NCI-H69 (cell line): ENCODE results near the gene NGFR.

ENCODE experiments used
- DNase-seq: peaks from one replicate; lab custom pipeline; 2025; lab: John Stamatoyannopoulos, UW

The NGFR gene

DNA sequence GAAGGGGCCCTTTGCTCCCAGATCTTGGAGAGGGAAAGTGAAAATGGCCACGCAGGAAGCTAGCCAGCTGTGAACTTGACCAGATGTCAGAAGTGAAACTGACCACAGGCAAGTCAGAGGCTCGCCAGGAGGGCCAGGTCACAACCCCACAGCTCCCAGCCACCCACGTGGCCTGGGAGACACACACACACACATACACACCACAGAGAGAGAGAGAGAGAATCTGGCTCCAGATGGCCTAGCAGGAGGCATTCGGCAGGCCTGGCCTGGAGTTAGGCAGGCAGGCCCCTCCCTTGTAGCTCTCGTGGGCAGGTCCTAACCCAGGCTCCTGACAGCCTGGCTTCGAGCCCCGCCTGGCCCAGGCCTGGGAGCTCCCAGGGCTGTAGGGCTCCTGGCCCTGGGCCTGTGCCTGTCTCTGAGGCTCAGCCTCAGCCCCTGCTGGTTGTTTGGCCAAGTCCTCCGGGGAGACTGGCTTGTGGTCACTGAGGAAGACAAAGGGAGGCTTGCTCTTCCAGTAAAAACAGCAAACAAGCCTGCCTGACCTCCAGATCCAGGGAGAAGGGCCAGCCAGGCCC lies 20.2 kb downstream of the NGFR start:
- peak; percentile 75 for DNase-seq

DNA sequence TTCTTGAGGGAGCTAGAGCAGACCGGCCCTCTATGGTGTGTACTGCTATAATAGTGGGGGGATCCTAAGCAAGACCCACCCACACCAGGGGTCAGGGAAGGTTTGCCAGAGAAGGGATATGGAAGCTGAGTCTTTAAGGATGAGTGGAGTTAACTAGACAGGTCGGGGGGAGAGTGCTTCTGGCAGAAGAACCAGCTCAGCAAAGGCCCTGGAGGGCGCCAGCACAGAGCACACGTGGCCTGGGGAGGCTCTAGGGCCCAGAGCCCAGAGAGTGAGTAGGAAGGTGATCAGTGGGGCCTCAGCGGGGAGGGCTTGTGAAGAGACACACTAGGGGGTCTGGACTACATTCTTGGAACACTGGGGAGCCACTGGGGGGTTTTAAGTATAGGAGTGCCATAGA lies 21.1 kb downstream of the NGFR start:
- DNase-seq: no peak

DNA sequence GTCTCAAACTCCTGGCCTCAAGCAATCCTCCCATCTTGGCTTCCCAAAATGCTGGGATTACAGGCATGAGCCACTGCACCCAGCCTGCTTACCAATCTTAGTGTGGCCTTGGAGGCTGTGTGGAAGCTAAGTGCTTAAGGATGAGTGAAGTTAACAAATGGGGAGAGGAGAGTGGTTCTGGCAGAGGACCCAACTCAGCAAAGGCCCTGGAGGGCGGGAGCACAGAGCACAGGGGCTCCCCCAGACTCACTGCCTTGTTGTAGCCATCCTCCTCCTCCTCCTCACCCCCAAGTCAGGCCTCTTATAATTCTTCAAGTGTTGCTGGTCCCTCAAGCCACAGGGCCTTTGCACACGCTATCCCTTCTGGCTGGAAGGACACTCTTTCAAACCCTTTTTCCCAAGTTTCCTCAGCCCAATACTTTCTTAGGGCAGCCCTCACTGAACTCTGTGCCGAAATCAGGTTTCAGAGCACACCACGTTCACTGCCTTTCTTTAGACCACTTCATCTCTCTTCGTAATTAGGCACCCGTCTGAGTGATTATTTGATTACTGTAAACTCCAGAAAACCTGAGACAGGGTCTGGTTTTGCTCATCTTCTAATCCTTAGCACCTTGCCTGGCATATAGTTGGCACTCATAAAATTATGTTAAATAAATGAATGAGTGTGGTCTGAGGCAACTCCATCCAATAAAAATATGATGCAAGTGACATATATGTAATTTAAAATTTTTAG lies 23.4 kb downstream of the NGFR start:
- DNase-seq: no peak

DNA sequence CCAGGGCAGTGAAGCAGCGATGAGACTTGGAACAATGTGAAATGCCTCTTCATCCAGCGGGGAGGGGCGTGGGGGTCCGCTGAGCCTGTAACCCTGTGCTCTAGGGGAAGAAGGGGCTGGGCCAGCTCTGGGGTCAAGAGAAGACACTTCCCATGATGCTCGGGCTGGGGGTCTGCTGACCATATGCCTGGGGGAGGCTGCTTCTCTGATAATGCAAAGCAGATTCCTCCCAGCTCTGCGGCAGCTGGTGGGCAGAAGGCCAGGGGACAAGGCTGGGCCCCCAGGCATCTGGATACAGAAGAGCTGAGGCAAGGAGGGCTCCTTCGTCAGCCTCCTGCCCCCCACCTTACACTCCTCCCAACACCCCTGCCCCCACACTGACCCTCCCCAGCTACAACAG lies 24.7 kb downstream of the NGFR start:
- DNase-seq: no peak

DNA sequence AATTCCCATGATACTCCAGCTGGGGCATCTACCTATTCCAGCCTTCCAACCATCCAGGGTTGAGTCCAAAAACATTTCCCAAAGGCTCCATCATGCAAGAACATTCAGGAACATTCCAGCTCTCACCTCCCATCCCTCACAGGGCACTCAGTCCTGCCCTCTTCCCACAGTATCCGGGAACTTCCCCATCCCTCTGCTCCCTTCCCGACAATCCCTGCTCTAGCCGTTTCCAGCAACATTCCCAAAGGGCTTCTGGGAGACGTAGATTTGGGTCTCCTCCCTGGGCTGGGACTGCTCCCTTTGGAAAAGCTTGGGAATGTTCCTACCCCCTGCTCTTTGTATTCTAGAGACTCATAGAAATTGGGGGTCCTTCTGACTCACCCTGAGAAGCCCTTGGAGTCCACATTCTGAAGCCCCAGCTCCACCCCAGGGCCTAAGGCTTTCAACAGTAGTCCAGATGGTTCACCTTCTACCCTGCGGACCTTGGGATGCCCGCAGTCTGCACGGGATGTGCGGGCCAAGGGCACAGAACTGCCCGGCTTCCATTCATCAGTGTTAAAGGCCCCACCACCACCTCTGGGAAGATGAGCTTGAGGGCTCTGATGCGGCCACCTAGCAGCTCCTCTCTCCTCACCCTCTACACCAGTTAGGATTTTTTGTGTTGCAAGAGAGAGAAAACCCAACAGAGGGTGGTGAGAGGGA lies 25.4 kb downstream of the NGFR start:
- DNase-seq: no peak

DNA sequence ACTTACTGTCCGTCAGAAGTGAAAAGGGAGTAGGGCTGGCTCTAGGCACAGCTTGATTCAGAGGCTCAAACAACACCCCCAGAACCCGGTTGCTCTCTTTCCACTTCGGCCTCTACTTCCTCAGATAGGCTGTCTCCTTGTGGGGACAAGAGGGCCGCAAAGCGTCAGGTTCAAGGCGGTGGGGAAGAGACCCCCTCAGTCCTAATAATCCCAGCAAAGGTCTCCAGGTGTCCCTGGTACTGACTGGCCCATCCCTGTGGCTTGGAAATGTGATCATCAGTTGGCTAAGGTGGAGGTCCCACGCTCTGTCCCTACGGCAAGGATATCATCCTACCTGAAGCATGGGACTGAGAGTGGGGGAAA lies 26.0 kb downstream of the NGFR start:
- DNase-seq: no peak

DNA sequence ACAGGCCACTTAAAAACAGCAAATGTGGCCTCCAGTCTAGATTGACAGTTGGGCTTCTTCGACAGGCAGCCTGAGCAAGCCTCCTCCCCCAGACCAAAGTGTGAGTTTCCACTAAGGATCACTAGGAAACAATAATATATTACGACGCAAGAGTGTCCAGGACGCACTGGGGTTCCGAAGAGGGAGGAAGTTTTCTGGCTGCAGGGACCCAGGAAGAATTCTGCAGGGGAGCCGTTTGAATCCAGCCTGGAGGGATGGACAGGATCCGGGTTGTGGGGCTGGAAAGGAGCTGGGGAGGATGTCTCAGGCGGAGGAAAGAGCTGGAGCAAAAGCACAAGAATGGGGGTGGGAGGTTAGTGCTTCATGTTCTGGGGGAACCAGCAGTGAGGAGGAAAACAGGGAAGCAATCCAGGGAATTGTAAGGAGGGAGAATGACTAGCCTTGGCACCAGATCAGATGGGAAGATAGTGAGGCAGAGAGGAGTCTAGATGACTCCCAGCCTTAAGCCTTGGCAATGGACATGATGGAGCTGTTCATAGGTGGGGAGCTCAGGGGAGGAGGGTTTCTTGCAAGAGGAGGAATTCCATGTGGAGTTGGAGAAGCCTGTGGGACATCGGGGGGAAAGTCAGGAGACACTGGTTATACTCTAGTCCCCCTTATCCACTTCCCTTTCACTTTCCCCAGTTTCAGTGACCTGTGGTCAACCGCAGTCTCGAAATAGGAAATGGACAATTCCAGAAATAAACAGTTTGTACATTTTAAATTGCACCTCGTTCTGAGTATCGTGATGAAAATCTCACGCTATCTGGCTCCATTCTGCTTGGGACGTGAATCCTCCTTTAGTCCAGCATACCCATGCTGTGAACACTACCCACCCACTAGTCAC lies 26.6 kb downstream of the NGFR start:
- DNase-seq: no peak

DNA sequence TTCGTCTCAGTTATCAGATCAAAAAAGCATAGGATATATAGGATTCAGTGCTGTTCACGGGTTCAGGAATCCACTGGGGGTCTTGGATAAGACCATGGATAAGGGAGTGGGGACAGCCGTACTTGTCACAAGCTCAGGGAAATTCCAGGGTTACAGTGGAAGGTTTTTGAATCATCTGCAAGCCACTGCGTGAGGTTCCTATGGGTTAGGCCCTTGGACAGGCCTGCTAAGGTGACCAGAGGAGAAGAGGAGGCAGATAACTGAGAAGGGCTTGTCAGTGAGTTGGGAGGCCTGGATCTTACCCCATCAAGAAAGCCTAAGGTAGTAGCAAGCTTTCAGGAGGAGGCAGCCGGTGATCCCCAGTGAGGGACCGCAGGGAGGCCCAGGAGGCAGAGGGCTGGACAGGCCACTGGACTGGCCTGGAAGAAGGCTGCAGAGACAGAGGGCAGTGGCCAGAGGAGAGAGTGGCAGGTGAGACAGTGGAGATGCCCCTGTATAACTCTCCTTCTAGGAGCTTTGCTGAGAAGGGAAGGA lies 27.3 kb downstream of the NGFR start:
- DNase-seq: no peak

DNA sequence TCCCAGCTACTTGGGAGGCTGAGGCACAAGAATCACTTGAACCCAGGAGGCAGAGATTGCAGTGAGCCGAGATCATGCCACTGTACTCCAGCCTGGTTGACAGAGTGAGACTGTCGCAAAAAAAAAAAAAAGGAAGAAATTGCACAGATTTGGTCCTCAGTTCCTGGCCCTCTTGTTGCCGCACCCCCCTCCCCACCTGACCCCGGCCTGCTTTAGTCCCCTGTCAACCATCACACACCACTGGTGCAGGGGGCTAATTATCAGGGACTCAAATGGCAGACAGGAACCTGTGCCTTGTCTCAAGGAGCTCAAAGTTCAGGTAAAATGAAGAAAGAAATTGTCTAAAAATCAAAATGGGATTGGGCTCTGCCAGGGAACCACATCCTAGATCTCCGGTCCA lies 28.1 kb downstream of the NGFR start:
- no peak for DNase-seq

DNA sequence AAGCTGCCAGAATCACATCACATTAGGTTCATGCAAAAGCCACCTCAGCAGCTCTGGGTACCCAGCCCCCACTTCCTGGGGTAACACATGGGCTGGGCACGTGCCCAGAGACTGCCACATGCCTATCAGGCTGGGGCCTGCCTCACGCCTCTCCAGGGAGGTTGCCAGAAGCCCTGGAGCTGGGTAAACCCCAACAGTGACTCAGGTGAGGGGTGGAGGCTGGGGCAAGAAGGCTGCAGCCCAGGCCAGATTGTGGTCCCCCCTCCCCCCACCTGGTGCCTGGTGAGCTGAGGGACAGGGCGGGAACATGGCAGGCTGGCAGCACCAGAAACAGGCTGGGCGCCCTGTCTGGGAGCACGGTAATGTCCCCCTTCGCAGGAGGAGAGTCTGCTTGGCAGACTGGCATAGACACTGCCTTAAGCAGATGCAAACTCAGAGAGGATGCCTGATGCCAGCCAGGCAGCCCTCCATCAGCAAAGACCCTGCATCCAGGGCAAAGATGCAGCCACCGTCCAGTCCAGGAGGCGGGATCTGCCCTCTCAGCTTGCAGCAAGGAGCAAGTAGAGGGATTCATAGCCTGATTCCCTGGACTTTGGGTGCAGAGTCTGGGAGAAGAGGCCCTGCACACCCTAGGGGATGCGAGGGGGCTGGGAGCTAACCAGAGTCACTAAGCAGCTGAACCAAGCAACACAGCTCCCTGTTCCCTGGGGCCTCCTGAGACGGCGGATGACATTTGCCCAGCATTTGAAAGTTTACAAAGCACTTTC lies 28.8 kb downstream of the NGFR start:
- peak; percentile 58 for DNase-seq

DNA sequence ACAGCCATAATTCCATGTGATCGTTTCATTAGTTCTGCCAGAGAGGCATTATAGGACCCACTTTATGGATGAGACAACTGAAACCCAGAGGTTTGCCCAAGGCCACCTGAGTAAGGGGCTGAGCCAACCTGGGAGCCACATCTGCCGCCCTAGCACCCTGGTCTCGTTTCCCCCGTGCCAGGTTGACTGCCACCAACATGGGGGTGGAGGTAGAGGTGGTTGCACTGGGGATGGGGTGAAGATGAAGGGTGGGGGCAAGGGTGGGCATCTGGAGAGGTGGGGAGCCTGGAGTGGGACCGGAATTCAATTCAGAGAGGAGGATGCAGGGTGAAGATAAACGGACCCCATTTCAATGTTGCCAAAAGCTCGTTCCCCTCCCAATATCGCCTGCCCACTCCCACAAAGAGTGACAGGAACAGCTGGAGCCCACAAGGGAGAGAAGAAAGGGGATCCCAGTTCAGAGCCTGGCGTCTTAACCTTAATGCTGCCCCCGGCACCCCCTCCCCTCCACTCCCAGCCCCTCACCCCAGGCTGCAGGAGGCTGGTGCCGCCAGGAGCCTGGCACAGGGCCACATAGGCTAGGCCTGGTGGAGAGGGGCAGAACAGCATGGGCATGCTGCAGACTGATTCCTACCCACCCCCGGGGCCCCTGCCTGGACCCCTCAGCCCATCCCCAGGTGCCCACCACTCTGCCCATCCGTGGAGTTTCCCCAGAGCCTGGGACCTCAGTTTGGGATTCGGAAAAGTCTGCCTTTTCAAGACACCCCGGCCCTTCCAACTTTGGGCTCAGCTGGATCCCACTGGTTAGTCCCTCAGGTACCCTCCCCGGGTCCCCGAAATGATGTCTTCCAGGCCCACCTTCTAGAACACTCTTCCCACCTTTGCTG lies 29.6 kb downstream of the NGFR start:
- no peak for DNase-seq

DNA sequence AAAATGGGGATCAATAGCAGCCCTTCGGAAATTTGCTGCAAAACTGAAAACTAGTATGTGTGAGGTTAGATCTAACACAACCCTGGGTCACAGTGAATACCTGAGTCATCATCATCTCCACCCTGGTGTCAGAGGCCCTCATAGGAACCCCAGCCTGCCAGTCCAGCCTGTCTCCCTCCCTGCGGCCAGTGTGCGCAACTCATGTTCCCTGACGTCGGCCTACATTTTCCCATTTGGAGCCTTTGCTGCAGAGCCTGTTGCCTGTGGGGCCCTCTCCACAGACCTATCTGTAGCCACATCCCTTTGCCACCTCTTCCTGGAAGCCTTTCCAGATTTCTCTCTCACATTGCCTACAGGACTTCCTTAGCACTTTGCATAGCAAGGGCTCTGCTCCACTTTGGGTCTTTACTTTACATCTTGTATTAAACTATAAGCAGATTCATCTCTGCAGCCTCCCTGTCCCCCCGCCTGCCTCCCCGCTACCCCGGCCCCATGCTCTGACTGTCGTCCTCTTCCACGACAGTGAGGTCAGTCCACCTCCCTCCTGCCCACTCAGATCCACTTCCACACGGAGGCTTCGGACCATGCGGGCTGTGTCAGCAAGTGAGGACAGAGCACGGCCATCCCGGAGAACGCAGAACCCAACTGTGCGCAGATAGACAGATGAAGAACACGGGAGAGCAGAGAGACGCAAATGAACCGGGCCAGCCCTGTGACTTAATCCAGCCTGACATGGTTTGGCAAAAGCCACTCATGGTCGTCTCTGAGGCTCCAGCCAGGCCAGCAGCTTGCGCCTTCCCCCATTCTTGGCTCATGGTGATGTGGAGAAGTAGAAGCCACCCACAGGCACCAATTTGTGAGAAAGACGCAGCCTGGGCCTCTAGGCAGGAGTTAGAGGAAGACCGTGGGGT lies 31.0 kb downstream of the NGFR start:
- DNase-seq: no peak

DNA sequence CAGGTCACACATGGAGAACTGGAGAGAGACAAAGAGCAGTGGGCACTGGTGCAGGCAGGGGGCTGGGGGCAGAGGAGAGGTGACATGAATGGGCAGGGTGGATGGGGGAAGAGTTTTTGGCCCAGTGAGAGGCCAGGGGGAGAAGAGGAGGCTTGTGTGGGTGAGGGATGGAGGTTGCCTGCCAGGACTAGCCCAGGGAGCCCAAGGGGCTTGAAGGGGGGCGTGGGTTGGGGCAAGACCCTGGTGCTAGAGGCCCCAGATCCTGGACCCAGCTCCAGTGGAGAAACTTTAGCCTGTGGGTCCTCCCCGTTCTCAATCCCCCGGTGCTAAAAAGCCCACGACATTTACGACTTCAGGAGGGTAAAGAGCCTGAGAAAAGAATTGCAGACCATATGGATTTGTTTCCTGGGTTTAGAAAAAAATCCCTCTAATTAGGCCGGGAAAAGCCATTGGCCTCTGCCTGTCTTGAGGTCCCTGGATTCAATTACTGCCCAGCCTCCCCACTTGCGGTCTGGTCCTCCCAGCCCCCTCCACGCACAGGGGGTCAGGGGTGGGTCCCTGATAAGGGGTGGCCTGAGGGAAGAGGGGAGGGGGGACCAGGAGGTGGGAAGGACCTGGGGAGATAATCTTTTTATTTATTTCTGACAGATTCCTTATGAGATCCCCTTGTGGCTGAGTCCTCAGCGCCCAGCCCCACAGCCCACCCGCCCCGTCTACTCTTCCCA lies 33.0 kb downstream of the NGFR start:
- no peak for DNase-seq

DNA sequence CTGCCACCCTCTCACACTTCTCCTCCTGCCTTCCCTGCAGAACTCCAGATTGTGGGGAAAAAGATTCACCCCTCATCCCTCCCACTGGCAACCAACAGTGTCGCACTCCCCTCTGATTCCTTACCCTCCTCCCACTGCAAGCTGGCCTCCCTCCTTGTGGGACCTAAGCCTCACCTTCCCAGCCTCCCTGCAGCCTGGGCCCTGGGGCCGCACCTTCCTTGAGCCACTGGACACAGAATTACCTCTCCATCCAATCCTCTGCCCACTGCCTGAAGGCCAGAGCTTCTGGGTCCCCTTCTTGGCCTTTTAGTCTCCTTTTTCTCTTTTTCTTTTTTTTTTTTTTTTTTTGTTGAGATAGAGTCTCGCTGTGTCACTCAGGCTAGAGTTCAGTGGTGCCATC lies 33.9 kb downstream of the NGFR start:
- DNase-seq: no peak

DNA sequence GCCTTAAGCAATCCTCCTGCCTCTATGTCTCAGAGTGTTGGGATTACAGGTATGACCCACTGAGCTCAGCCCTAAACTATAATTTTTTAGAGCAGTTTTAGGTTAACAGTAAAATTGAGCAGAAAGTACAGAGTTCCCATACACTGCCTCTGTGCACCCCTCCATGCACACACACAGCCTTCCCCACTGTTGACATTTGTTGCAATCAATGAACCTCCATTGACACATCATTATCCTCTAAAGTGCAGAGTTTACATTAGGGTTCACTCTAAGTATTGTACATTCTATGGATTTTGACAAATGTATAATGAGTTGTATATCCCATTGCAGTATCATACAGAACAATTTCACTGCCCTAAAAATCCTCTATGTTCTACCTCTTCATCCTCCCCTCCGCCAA lies 35.0 kb downstream of the NGFR start:
- no peak for DNase-seq

DNA sequence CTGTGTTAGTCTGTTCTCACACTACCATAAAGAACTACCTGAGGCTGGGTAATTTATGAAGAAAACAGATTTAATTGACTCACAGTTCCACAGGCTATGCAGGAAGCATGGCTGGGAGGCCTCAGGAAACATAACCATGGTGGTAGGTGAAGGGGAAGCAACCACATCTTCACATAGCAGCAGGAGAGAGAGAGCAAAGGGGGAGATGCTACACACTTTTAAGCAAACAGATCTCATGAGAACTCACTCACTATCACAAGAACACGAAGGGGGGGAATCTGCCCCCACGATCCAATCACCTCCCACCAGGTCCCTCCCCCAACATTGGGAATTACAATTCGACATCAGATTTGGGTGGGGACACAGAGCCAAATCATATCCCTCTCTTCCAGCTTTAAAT lies 48.8 kb downstream of the NGFR start:
- no peak for DNase-seq

DNA sequence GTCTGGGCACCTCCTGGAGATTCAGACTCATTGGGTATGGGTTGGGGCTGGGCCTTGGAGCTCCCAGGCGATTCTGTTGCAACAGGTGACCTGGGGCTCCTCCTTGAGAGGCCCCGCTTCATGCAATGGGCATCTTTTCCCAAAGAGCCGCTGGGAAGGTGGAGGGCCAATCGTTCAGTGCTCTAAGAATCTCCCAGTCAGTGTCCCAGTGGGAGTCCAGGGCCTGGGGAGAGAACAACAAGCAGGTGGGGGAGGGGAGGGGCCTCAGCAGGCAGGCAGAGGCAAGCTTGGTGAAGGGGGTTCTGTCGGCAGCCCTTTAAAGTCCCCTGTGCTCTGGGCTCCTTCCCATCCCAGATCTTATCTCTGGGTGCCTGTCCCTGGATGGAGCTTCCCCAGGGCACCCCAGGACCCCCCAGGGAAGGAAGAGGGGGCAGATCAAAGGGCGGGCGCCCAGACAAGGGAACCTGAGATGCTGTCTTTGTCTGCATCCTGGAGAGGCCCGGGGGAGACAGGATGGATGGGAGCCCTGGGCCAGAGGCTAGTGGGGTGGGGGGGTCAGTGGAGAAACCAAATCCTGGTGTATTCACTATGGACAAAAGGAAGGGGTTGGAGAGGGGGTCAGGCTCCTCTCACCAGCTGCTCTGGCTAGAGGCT lies 50.0 kb downstream of the NGFR start:
- DNase-seq: no peak
